NCI-H1694 treated with DMSO at 0.1 percent for 48 hours (cell line): ENCODE results near the gene IP6K3.

Experiments
- DNase-seq: peaks from one replicate; lab custom pipeline; 2025; lab: John Stamatoyannopoulos, UW

IP6K3 gene

DNA sequence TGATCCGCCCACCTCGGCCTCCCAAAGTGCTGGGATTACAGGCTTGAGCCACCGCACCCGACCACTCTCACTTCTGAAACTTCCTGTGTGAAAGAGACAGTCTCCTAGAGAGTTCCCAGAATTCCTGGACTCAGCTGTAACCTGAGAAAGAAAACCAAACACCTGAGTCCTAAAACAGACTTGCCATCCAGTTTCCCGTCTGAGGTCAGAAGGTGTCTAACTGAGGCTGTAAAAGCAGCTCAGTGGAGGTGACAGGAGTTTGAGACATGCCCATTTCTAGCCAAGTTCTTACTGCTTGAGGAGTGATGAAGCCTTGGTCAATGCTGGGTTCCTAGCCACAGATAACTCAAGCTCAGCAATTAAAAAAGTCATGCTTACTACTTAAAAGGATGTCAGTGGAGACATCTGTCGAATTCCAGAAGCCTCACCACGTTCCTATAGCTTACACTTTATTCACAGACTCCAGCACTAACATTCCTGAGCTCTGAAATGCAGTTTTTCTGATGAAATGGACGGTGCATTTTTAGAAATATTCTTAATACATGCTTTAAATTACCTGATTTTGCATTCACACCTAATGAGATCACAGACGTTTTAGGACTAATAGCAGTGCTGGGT is 41.3 kb downstream of the IP6K3 start:
- DNase-seq: no peak

GRCh38 chr6:33704215-33705066 is 42.3 kb downstream of the IP6K3 start:
- no peak for DNase-seq

- DNase-seq: peak; percentile 28
Measured at GRCh38 chr6:33702345-33702977, 44.2 kb downstream of the IP6K3 start.

GRCh38 chr6:33700391-33701050 is 46.2 kb downstream of the IP6K3 start:
- DNase-seq: peak; percentile 59

- no peak for DNase-seq
Measured at GRCh38 chr6:33699739-33700138, 47.0 kb downstream of the IP6K3 start.

DNA sequence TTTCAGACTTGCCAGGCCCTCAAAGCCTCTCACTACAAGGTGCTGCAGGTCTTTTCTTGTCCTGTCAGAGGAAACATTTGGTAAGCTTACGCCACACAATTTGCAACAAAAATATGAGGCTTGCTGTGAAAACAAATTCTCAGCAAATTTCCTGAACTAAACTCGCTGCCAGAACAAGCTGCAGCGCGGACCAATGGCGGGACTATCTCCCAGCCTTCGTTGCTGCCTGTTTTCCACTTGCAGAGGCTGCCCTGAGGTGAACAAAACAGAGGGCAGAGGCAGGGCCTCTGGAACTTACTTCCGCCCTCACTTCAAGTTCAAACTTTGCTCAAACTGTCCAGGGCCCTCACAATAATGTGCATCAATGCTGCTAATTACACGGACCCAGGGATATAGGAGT is 47.6 kb downstream of the IP6K3 start:
- no peak for DNase-seq

DNA sequence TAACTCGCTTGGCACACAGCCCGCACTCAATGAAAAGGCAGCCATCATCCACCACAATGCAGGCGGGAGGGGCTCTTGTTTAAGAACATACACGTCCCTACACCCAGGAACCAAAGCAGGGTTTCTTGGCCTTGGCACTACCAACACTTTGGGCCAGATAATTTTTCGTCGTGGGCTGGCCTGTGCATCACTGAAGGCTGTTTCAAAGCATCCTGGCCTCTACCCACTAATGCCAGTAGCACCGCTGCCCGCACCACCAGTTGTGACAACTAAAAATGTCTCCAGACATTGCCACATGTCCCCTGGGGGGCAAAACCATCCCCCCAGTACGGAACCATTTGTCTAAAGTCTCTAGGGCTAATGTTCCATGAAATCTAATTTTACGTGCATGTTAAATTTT is 48.2 kb downstream of the IP6K3 start:
- DNase-seq: no peak

DNA sequence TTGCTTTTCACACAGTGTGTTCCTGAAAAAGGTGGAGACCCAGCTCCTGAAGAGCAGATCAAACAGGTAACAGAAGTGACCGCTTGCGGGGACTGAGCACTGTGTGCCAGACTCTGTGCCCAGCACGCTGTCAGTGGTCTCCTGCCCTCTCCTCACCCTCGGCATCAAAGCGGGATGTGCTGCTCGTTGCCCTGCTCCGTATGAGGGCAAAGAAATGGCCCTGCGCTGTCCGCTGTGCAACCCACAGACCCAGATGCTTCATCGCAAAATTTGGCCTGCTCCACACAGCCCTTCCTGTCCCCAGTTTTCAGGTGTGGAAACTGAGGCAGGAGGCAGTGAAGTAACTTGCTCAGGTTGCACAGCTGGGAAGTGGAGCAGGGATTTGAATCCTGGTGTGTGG is 48.9 kb downstream of the IP6K3 start:
- no peak for DNase-seq

DNA sequence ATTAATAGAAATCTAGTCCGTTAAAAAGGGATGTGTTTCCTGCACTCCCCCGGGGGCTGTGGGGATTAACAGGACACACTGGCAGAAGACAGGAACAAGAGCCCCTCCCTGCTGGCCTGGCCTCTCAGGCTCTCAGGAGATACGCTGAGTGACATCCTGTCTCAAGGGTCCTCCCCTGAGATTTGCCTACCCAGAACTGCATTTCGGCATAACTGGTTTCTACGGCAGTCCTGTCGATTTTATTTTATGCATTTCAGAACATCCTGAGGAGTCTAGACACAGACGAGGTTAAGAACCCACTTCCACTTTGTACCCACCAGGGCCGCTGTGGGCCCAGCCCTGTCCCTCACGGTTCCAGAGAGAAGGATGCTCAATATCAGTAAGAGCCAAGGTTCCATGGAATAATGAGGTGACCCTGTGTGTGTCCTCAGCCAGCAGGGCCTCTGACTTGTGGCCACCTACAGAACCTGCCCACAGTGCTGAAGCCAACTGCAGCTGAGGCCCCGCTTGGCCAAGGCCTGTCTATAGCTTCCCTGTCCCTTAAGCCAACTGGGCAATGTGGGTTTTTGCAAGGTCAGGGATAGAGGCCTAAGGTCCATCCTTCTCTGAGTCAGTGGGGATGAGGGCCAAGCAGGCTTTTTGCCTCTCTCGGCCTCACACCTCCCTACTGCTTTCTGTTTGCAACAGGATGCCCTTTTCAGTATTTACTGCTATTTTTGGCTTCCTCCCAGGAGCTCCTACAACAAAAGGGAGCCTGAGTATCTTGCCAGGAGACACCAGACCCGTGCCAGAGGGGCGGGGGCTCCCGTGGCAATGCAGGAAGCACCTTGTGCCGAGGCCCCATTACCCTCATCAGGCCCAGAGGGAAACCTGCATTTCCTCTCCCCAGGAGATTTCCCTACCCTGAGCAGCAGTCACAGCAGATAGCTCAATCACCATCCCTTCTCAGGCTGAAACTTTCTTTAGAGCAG is 49.9 kb downstream of the IP6K3 start:
- DNase-seq: peak; percentile 52

DNA sequence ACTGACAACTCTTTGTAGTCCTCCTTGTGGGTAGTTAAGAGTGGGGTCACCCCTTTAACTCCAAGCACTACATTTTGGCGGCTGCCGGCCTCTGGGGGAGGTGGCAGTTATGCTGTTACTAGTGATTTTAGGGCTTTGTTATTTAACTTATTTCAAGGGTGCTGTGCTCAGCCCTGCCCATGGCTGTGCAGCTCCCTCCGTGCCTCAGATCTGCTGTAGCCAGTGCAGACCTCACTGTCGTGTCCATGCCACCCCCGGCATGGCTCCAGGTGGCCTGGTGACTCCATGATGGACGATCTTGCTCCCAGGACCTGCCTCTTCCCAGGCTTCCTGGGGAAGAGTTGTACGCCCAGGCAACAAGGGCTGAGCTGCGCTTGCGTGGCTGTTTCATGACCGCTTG is 50.6 kb downstream of the IP6K3 start:
- DNase-seq: no peak

DNA sequence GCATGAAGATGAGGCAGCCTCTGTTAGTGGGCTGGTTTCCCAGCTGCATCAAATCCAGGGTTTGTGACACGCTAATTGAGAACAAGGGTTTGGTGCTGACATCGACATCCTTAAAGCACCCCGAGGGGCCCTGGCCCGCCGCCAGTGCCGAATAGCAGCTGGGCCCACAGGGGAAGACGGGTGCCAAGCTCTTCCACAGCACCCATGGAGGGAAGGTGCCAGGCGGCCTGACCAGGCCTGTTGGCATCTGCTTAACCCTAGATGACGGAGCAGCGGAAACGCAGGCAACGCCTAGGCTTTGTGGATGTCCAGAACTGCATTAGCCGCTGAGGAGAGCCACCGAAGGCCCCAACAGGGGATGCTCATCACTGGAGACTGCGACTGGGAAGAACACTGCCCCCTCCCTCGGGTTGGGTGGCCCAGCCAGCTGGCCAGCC is 51.2 kb downstream of the IP6K3 start:
- peak; percentile 43 for DNase-seq

GRCh38 chr6:33694977-33695376 is 51.7 kb downstream of the IP6K3 start:
- no peak for DNase-seq

DNA sequence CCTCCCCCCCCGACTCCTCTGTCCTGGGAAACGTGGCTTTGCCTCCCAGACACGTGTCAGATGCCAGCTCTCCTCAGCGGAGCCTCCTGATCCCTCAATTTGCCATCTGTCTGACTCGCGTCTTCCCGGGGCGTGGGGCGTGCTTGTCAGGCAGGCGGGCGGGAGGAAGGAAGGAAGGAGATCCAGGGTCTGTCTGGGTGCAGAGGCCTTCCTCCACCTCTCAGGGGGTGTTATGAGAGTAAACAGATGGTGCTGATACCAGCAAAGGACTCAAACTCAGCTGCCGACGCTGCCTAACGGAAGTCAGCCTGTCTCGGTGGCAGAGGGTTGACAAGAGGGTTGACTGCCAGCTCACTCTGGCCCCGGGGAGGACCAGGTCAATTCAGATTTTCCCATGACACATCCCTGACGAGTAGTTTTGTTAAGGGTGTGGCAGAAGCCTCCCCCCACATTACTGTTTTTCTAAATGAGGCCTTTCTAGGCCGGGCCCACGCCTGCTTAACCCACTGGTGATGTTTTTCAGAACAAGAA is 52.2 kb downstream of the IP6K3 start:
- peak; percentile 63 for DNase-seq

DNA sequence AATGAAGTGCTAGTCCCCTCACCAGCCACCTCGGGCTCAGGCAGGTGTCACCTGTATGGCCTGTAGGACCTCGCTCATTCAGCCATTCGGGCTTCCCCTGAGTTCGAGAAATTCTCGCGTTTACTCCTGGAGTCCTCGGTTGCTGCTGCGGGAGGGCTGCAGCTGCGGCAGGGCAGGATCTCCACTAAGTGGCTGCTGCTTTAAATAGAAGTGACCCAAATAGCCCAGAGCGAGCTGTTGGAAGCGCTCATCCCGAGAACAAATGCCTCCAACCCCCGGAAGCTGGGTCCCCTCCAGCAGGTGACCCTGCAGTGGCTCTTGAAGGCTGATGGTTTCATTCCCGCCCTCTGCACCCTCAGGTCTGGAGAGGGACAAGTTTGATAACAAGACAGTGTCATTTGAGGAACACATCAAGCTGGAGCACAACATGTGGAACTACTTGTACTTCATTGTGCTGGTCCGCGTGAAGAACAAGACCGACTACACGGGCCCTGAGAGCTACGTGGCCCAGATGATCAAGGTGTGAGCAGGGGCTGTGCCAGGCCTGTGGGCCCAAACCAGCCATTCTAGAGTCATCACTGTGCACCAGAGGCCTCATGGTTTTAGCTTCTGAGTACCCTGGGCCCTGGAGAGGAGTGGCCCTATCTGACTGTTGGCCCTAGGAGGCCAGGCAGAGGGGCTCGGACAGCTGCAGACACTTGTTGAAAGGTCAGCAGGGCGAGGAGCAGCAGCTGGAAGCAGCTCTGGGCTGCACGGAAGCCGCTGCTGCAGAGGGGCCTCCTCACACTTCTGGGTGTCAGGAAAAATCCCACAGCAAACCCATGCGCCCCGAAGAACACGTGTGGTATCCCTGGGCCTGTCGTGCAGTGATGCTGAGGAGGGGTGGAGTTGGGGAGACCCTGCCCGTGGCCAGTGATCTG is 53.3 kb downstream of the IP6K3 start:
- no peak for DNase-seq

GRCh38 chr6:33692760-33693158 is 53.9 kb downstream of the IP6K3 start:
- DNase-seq: no peak

DNA sequence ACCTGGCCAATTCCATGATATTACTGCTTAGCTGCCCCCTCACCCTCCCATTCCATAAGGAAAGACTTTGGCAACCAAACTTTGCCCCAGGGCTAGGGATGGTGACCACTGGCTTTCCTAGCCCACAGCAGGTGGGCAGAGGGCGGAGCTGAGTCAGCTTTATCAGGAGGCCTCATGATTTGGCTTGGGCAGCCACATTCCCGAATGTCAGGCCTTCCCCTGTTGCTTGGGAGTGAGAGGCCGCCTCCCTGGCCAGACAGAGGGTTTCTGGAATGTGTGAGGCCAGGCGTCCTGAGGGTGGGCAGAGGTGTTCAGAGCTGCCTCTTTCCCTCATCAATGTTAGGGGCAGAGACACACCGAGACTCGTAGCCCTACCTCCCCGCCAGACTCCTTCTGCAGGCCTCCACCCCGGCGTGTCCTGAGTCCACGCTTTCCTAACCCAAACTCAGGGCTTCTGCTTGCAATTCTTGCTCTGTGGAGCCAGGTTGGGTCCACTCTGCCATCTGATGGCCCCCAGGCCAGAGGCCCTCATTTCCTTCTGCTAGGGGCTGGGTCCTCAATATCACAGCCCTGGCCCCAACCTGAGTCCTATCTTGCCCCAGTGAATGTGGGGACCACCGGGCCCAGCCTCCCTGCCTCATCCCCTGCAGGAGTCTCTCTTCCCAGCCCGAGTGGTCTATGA is 54.5 kb downstream of the IP6K3 start:
- no peak for DNase-seq

DNA sequence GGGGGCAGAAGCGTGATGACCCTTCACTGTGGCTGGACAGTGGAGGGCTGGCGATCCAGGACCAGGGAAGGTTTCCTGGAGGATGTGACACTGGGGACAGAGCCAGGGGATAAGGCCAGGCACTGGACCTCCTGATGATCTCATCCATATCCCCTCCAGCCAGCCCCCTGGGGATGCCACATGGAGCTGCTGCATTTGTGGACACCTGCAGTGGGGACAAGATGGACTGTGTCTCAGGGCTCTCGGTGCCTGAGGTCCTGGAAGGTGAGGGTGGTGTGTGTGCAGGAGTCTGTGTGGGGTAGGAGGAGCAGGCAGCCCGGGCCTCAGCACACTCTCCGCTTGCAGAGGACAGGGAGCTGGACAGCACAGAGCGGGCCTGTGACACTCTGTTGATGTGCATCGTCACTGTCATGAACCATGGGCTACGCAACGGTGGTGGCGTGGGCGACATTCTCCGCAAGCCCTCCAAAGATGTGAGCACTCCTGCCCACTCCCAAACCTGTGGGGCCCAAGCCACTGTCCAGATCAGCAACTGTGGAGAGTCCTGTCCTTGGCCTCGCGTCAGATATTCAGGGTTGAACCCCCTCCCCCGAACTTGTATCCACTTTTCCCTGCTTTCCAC is 55.1 kb downstream of the IP6K3 start:
- DNase-seq: no peak

- DNase-seq: no peak
Measured at GRCh38 chr6:33690766-33691165, 55.9 kb downstream of the IP6K3 start.

GRCh38 chr6:33689879-33690278 is 56.8 kb downstream of the IP6K3 start:
- DNase-seq: no peak
